Neural cell (in vitro differentiated cells): Measurements from ENCODE around the gene OR2V1. TPM values are rescaled to one million over a fixed set of nuclear protein-coding genes. Genes with fewer than 3 reads are reported as not detected.

Experiments
- H2AFZ ChIP-seq: fragments of 200-600, 300-800 bp; sonication (generic), shearing (Covaris generic); 2 replicates; pipeline ENCODE4 v1.6.0; 2014; ENCODE audit warnings: low read depth, mild to moderate bottlenecking, antibody characterized with exemption, low read length, moderate library complexity
- H3F3A ChIP-seq: fragments of 200-600 bp; shearing (Covaris generic); 2 replicates; pipeline ENCODE4 v1.6.1; 2016; ENCODE audit warnings: mild to moderate bottlenecking, moderate library complexity, mixed read lengths, antibody characterized with exemption, low read length; ENCODE audit not compliant: insufficient read depth, poor library complexity, severe bottlenecking
- H3K27ac ChIP-seq: fragments of 200-600, 300-800 bp; sonication (generic), shearing (Covaris generic); 2 replicates; pipeline ENCODE4 v1.5.1; 2014; ENCODE audit warnings: mild to moderate bottlenecking, low read length, moderate library complexity
- H3K27me3 ChIP-seq: fragments of 300-800, 200-600 bp; sonication (generic), shearing (Covaris generic); 2 replicates; pipeline ENCODE4 v1.6.0; 2014; ENCODE audit warnings: mild to moderate bottlenecking, low read depth, low read length, moderate library complexity; ENCODE audit not compliant: insufficient read depth
- H3K36me3 ChIP-seq: fragments of 300-800, 200-600 bp; sonication (generic), shearing (Covaris generic); 2 replicates; pipeline ENCODE4 v1.5.1; 2014; ENCODE audit warnings: mild to moderate bottlenecking, antibody characterized with exemption, low read length, moderate library complexity; ENCODE audit not compliant: insufficient read depth
- H3K4me2 ChIP-seq: fragments of 300-800, 200-600 bp; sonication (generic), shearing (Covaris generic); 2 replicates; pipeline ENCODE4 v1.6.0; 2014; ENCODE audit warnings: mild to moderate bottlenecking, low read length
- H3K4me3 ChIP-seq: fragments of 300-800, 200-600 bp; sonication (generic), shearing (Covaris generic); 2 replicates; pipeline ENCODE4 v1.5.1; 2014; ENCODE audit warnings: mild to moderate bottlenecking, low read length, moderate library complexity
- H3K79me2 ChIP-seq: fragments of 200-600 bp; shearing (Covaris generic); replicated peaks from 2 replicates; pipeline ENCODE4 v1.6.0; 2014; ENCODE audit warnings: mild to moderate bottlenecking, low read length, moderate library complexity; ENCODE audit not compliant: insufficient read depth
- H3K9ac ChIP-seq: fragments of 300-800, 200-600 bp; sonication (generic), shearing (Covaris generic); 2 replicates; pipeline ENCODE4 v1.6.1; 2016; ENCODE audit warnings: mild to moderate bottlenecking, low read length, mixed read lengths
- H3K9me2 ChIP-seq: fragments of 200-600 bp; shearing (Covaris generic); 2 replicates; pipeline ENCODE4 v1.6.1; 2016; ENCODE audit warnings: mild to moderate bottlenecking, low read length, mixed read lengths; ENCODE audit not compliant: insufficient read depth
- H3K9me3 ChIP-seq: fragments of 200-600, 300-800 bp; sonication (generic), shearing (Covaris generic); 2 replicates; pipeline ENCODE4 v1.6.1; 2016; ENCODE audit warnings: mild to moderate bottlenecking, mixed run types, low read length, moderate library complexity, mixed read lengths
- H4K20me1 ChIP-seq: fragments of 200-600 bp; shearing (Covaris generic); 2 replicates; pipeline ENCODE4 v1.6.1; 2016; ENCODE audit warnings: mild to moderate bottlenecking, mixed run types; ENCODE audit not compliant: insufficient read depth
- CTCF ChIP-seq: fragments of 450-650 bp; IDR thresholded peaks from 2 replicates; pipeline ENCODE4 v1.5.1; 2014; ENCODE audit warnings: antibody characterized with exemption, mild to moderate bottlenecking, moderate library complexity; ENCODE audit not compliant: poor library complexity, severe bottlenecking
- EP300 ChIP-seq: fragments of 450-650 bp; conservative IDR thresholded peaks from 2 replicates; pipeline ENCODE4 v1.6.1; 2014; ENCODE audit warnings: antibody characterized with exemption, mild to moderate bottlenecking, moderate library complexity; ENCODE audit not compliant: poor library complexity, severe bottlenecking
- EZH2 ChIP-seq: fragments of 200-600, 300-800 bp; shearing (Covaris generic), sonication (generic); IDR thresholded peaks from 2 replicates; pipeline ENCODE4 v1.6.1; 2014; ENCODE audit warnings: antibody characterized with exemption, low read length, borderline replicate concordance, mild to moderate bottlenecking; ENCODE audit not compliant: insufficient read depth, poor library complexity, severe bottlenecking
- MXI1 ChIP-seq: fragments of 450-650 bp; conservative IDR thresholded peaks from 2 replicates; pipeline ENCODE4 v1.6.1; 2014; ENCODE audit warnings: antibody characterized with exemption, mild to moderate bottlenecking; ENCODE audit not compliant: poor library complexity, severe bottlenecking
- POLR2AphosphoS5 ChIP-seq: IDR thresholded peaks from 2 replicates; pipeline ENCODE4 v1.6.1; 2012
- SMC3 ChIP-seq: fragments of 450-650 bp; conservative IDR thresholded peaks from 2 replicates; pipeline ENCODE4 v1.6.1; 2014; ENCODE audit warnings: antibody characterized with exemption, mild to moderate bottlenecking, moderate library complexity; ENCODE audit not compliant: poor library complexity
- TAF1 ChIP-seq: IDR thresholded peaks from 2 replicates; pipeline ENCODE4 v1.6.1; 2012; ENCODE audit warnings: low read depth
- polyA plus RNA-seq: library from polyadenylated mRNA; depleted of rRNA; stranded (reverse); fragments of >200 nt; gene quantifications from 2 replicates; pipeline ENCODE4 v1.2.3, GENCODE V29; 2014
- TF ChIP-seq, protein P1 (sequence below): IDR thresholded peaks from 2 replicates; pipeline ENCODE4 v1.6.1; 2012; ENCODE audit warnings: borderline replicate concordance

Gene OR2V1
- polyA plus RNA-seq, 1 donor from 2014 or later: not detected

- H3K9me3 ChIP-seq: no peaks in the 10 kb centered on the region
- no peak overlapping the region for H2AFZ ChIP-seq
- peaks cover 9% of the 10 kb centered on the region for H3K27me3 ChIP-seq
- no peak overlapping the region for H3K27ac ChIP-seq
- H4K20me1 ChIP-seq: no peaks in the 10 kb centered on the region
- H3K9ac ChIP-seq: no peak overlapping the region
- no peaks in the 10 kb centered on the region for H3F3A ChIP-seq
- H3K9me2 ChIP-seq: no peaks in the 10 kb centered on the region
- no peak overlapping the region for H3K4me2 ChIP-seq
- TF ChIP-seq MXI1 (no peak), POLR2AphosphoS5 (no peak), CTCF (no peak), SMC3 (no peak), EZH2 (no peak), TAF1 (no peak), EP300 (no peak)
- TF ChIP-seq, protein P1, sequence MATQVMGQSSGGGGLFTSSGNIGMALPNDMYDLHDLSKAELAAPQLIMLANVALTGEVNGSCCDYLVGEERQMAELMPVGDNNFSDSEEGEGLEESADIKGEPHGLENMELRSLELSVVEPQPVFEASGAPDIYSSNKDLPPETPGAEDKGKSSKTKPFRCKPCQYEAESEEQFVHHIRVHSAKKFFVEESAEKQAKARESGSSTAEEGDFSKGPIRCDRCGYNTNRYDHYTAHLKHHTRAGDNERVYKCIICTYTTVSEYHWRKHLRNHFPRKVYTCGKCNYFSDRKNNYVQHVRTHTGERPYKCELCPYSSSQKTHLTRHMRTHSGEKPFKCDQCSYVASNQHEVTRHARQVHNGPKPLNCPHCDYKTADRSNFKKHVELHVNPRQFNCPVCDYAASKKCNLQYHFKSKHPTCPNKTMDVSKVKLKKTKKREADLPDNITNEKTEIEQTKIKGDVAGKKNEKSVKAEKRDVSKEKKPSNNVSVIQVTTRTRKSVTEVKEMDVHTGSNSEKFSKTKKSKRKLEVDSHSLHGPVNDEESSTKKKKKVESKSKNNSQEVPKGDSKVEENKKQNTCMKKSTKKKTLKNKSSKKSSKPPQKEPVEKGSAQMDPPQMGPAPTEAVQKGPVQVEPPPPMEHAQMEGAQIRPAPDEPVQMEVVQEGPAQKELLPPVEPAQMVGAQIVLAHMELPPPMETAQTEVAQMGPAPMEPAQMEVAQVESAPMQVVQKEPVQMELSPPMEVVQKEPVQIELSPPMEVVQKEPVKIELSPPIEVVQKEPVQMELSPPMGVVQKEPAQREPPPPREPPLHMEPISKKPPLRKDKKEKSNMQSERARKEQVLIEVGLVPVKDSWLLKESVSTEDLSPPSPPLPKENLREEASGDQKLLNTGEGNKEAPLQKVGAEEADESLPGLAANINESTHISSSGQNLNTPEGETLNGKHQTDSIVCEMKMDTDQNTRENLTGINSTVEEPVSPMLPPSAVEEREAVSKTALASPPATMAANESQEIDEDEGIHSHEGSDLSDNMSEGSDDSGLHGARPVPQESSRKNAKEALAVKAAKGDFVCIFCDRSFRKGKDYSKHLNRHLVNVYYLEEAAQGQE: no peak
- H3K36me3 ChIP-seq: no peaks in the 10 kb centered on the region
- H3K79me2 ChIP-seq: no peaks in the 10 kb centered on the region
- no peak overlapping the region for H3K4me3 ChIP-seq
These were observed 27.9 kb upstream of the OR2V1 start for GRCh38 chr5:181158869-181159268.

- Histone ChIP-seq H3K9me3 (no peaks in the 10 kb centered on the region), H3F3A (no peaks in the 10 kb centered on the region), H4K20me1 (no peaks in the 10 kb centered on the region), H3K36me3 (no peaks in the 10 kb centered on the region), H2AFZ (no peak overlapping the region), H3K9ac (no peak overlapping the region), H3K79me2 (no peaks in the 10 kb centered on the region), H3K4me3 (no peak overlapping the region), H3K9me2 (no peaks in the 10 kb centered on the region), H3K4me2 (no peak overlapping the region), H3K27me3 (no peaks in the 10 kb centered on the region), H3K27ac (no peak overlapping the region)
- TF ChIP-seq EZH2 (no peak), CTCF (no peak)
- TF ChIP-seq, protein P1: no peak
These were observed 25.8 kb upstream of the OR2V1 start for GRCh38 chr5:181156758-181157157.
